Measurements from ENCODE around the gene MTRF1L. TPM values are rescaled to one million over a fixed set of nuclear protein-coding genes. Genes with fewer than 3 reads are reported as not detected.
"Not testable (repeated sequence)": the region's sequence is repeated elsewhere in the genome, so short reads cannot be mapped to it uniquely, and the experiment has no call there.

The MTRF1L gene
- total RNA-seq, 2 donors from 2014 or later = 17.3 to 18.7 TPM

- Mint-ChIP-seq H3K27me3 (ENCODE audit: insufficient read depth) (peaks cover 14% of the 10 kb centered on the region), H3K4me3 (no peak overlapping the region), H3K27ac (no peak overlapping the region), H3K9me3 (no peaks in the 10 kb centered on the region), H3K36me3 (ENCODE audit: low read depth) (no peaks in the 10 kb centered on the region), H3K4me1 (peaks cover 16% of the 10 kb centered on the region)
- no peaks in the 10 kb centered on the region for H3K36me3 ChIP-seq (ENCODE audit: control insufficient read depth, insufficient read depth, low read length)
- no peak overlapping the region for H3K27ac ChIP-seq (ENCODE audit: low read depth, low read length)
- no peaks in the 10 kb centered on the region for H3K9me3 ChIP-seq (ENCODE audit: control insufficient read depth, low read length)
- 92 to 95% methylated on average over 3 to 6 of the region's 6 CpGs for WGBS, 2 experiments (ENCODE audit: insufficient coverage in 1 of 2, insufficient read length in 1 of 2)
- TF ChIP-seq CTCF (conservative IDR thresholded peaks at IDR 0.05) = no peak
- H3K9ac ChIP-seq (ENCODE audit: extremely low read depth, low read length, poor library complexity, severe bottlenecking) = no peak overlapping the region
- DNase-seq = no peak
- H3K27me3 ChIP-seq (ENCODE audit: control insufficient read depth, insufficient read depth, low read length, poor library complexity, severe bottlenecking) = peaks cover 22% of the 10 kb centered on the region
- H3K4me1 ChIP-seq (ENCODE audit: control insufficient read depth, insufficient read depth, low read length) = no peaks in the 10 kb centered on the region
- no peak overlapping the region for H3K4me3 ChIP-seq (ENCODE audit: low read length)
Measured at GRCh38 chr6:153012856-153013255, 10.3 kb upstream of the MTRF1L start.

- Histone ChIP-seq H3K4me1 (ENCODE audit: control insufficient read depth, insufficient read depth, low read length) (no peaks in the 10 kb centered on the region), H3K9ac (ENCODE audit: extremely low read depth, low read length, poor library complexity, severe bottlenecking) (peak overlapping the region; percentile 86), H3K4me3 (ENCODE audit: low read length) (peak overlapping the region; percentile 92), H3K36me3 (ENCODE audit: control insufficient read depth, insufficient read depth, low read length) (peaks cover 15% of the 10 kb centered on the region), H3K27ac (ENCODE audit: low read depth, low read length) (peak overlapping the region; percentile 70), H3K9me3 (ENCODE audit: control insufficient read depth, low read length) (no peaks in the 10 kb centered on the region), H3K27me3 (ENCODE audit: control insufficient read depth, insufficient read depth, low read length, poor library complexity, severe bottlenecking) (no peaks in the 10 kb centered on the region)
- H3K36me3 Mint-ChIP-seq (ENCODE audit: low read depth) = peaks cover 6% of the 10 kb centered on the region
- H3K27me3 Mint-ChIP-seq (ENCODE audit: insufficient read depth) = no peaks in the 10 kb centered on the region
- no peak for DNase-seq
- 0% methylated on average over 3 to 6 of the region's 6 CpGs for WGBS, 2 experiments (ENCODE audit: insufficient coverage in 1 of 2, insufficient read length in 1 of 2)
- H3K4me1 Mint-ChIP-seq = peaks cover 21% of the 10 kb centered on the region
- H3K9me3 Mint-ChIP-seq = no peaks in the 10 kb centered on the region
- peak overlapping the region; percentile 95 for H3K4me3 Mint-ChIP-seq
- peak overlapping the region; percentile 99 for H3K27ac Mint-ChIP-seq
- TF ChIP-seq CTCF (conservative IDR thresholded peaks at IDR 0.05) = no peak
Measured at GRCh38 chr6:153003366-153003690, 819 bp upstream of the MTRF1L start.

DNA sequence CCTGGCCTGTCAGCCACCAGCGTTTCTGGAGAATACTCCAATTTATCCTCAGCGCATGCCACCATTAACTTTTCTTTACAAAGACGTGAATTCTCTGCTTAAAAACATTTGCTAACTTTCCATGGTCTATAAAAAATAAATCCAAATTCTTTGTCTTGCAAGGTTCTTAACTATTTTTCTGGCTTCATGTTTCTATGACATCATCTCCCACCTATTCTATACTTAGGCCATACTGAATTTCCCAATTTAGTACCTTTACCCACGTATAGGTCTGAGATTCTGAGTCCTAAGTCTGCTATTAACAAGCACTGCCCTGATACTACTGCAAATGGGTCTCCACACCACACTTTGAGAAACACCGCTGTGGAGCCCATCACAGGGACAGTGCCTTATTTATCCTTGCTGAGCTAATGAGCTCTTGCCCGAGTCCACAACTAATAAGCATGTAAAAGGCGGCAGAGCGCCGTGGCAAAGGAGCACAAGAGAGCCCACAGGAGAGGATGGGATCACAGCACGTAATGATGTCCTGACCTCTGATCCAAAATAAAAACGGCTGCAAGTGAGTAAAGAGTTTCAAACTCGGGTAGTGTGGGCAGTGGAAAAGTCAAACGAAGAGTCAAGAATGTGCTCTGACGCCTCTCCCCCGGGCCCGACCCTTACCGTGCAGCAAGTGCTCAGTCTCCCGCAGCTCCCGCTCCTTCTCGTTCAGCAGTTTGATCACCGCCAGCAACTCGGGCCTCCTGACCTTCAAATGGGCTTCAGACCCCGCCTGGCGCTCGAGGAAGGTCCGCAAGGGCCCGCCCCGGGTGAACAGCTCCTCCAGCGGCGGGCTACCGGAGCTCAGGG is 519 bp downstream of the MTRF1L start:
- Histone ChIP-seq H3K9ac (ENCODE audit: extremely low read depth, low read length, poor library complexity, severe bottlenecking) (peak overlapping the region; percentile 79), H3K4me1 (ENCODE audit: control insufficient read depth, insufficient read depth, low read length) (no peaks in the 10 kb centered on the region), H3K27me3 (ENCODE audit: control insufficient read depth, insufficient read depth, low read length, poor library complexity, severe bottlenecking) (no peaks in the 10 kb centered on the region), H3K4me3 (ENCODE audit: low read length) (peak overlapping the region; percentile 92), H3K27ac (ENCODE audit: low read depth, low read length) (peak overlapping the region; percentile 69), H3K9me3 (ENCODE audit: control insufficient read depth, low read length) (no peaks in the 10 kb centered on the region), H3K36me3 (ENCODE audit: control insufficient read depth, insufficient read depth, low read length) (peaks cover 26% of the 10 kb centered on the region)
- H3K4me3 Mint-ChIP-seq = peak overlapping the region; percentile 95
- peaks cover 21% of the 10 kb centered on the region for H3K4me1 Mint-ChIP-seq
- peak; percentile 69 for DNase-seq
- no peaks in the 10 kb centered on the region for H3K27me3 Mint-ChIP-seq (ENCODE audit: insufficient read depth)
- H3K9me3 Mint-ChIP-seq = no peaks in the 10 kb centered on the region
- TF ChIP-seq CTCF (conservative IDR thresholded peaks at IDR 0.05) = no peak
- 3 to 7% methylated on average over 10 to 31 of the region's 31 CpGs for WGBS, 2 experiments (ENCODE audit: insufficient coverage in 1 of 2, insufficient read length in 1 of 2)
- peaks cover 12% of the 10 kb centered on the region for H3K36me3 Mint-ChIP-seq (ENCODE audit: low read depth)
- H3K27ac Mint-ChIP-seq = peak overlapping the region; percentile 95

- H3K27ac Mint-ChIP-seq; H3K4me1 ChIP-seq (ENCODE audit: control insufficient read depth, insufficient read depth, low read length); H3K27me3 Mint-ChIP-seq (ENCODE audit: insufficient read depth); H3K9me3 Mint-ChIP-seq; DNase-seq; H3K27me3 ChIP-seq (ENCODE audit: control insufficient read depth, insufficient read depth, low read length, poor library complexity, severe bottlenecking); H3K9ac ChIP-seq (ENCODE audit: extremely low read depth, low read length, poor library complexity, severe bottlenecking); H3K9me3 ChIP-seq (ENCODE audit: control insufficient read depth, low read length); H3K27ac ChIP-seq (ENCODE audit: low read depth, low read length): not testable (repeated sequence)
- WGBS, 2 experiments (ENCODE audit: insufficient coverage in 1 of 2, insufficient read length in 1 of 2) = 94% methylated on average over 7 to 9 of the region's 9 CpGs
- peak overlapping the region; percentile 95 for H3K4me3 Mint-ChIP-seq
- peaks cover 19% of the 10 kb centered on the region for H3K36me3 Mint-ChIP-seq (ENCODE audit: low read depth)
- peak overlapping the region; percentile 92 for H3K4me3 ChIP-seq (ENCODE audit: low read length)
- H3K4me1 Mint-ChIP-seq = peaks cover 23% of the 10 kb centered on the region
- peaks cover 38% of the 10 kb centered on the region for H3K36me3 ChIP-seq (ENCODE audit: control insufficient read depth, insufficient read depth, low read length)
Measured at GRCh38 chr6:153000790-153001189, 1.7 kb downstream of the MTRF1L start.

All from endodermal cell (in vitro differentiated cells).